B cell (primary cell): ENCODE data around the gene TAS2R16. TPM values are rescaled to one million over a fixed set of nuclear protein-coding genes. Genes with fewer than 3 reads are reported as not detected.

ENCODE experiments used
- ATAC-seq: fragments of 200-7000 bp; cut with Tn5 transposase; one replicate; pipeline ENCODE4 v1.10.0; 2021; ENCODE audit warnings: low read depth, mild to moderate bottlenecking, moderate number of reproducible peaks, moderate library complexity
- CTCF ChIA-PET: fragments of 350-600 bp; sonication (Branson Sonifier 250); formaldehyde crosslinking; loops from one replicate; lab custom pipeline; 2021; ENCODE audit warnings: antibody characterized with exemption, inconsistent platforms; lab: Charles Lee
- POLR2A ChIA-PET: fragments of 350-600 bp; sonication (Branson Sonifier 250); formaldehyde crosslinking; loops from one replicate; lab custom pipeline; 2021; ENCODE audit warnings: antibody characterized with exemption; lab: Charles Lee
- DNase-seq: peaks from one replicate; pipeline ENCODE4 v3.0.0; 2013
- H2AFZ ChIP-seq: 2 replicates; pipeline ENCODE4 v1.6.1; 2012; ENCODE audit warnings: mild to moderate bottlenecking, low read depth, low read length; ENCODE audit not compliant: insufficient read depth, poor library complexity, severe bottlenecking
- H3K27ac ChIP-seq, 2 donors: 1 replicate in 1 of 2; 2 replicates in 1 of 2; pipeline ENCODE4 v1.5.1; 2012 to 2013; ENCODE audit warnings: low read length in 2 of 2, mild to moderate bottlenecking in 2 of 2, moderate library complexity in 1 of 2
- H3K27me3 ChIP-seq, 4 experiments: fragments of 200-600 bp in 1 of 4; sonication (generic) in 1 of 4; replicated peaks in 1 of 4; 1 replicate in 2 of 4; 2 replicates in 2 of 4; pipeline versions ENCODE4 v1.6.1 to v1.7.0; 2013 to 2016; ENCODE audit warnings: low read length in 3 of 4, mild to moderate bottlenecking in 2 of 4, mixed read lengths in 1 of 4, moderate library complexity in 1 of 4; ENCODE audit not compliant: insufficient read depth in 4 of 4, control insufficient read depth in 3 of 4; ENCODE audit errors: control extremely low read depth in 1 of 4
- H3K36me3 ChIP-seq, 2 experiments: replicated peaks in 1 of 2; 1 replicate in 1 of 2; 2 replicates in 1 of 2; pipeline versions ENCODE4 v1.6.1 to v1.7.1; 2013; ENCODE audit warnings: low read length in 1 of 2; ENCODE audit not compliant: insufficient read depth in 2 of 2, control insufficient read depth in 1 of 2; ENCODE audit errors: control extremely low read depth in 1 of 2, extremely low read depth in 1 of 2
- H3K4me1 ChIP-seq, 2 donors: fragments of 200-600 bp in 1 of 2; sonication (generic) in 1 of 2; 1 replicate in 1 of 2; 2 replicates in 1 of 2; pipeline versions ENCODE4 v1.5.1 to v1.6.1; 2013 to 2017; ENCODE audit warnings: low read length in 2 of 2; ENCODE audit not compliant: control insufficient read depth in 2 of 2, insufficient read depth in 2 of 2
- H3K4me2 ChIP-seq: replicated peaks from 2 replicates; pipeline ENCODE3; 2012; ENCODE audit warnings: mild to moderate bottlenecking, low read depth, low read length; ENCODE audit not compliant: poor library complexity, severe bottlenecking
- H3K4me3 ChIP-seq, 5 experiments: fragments of 200-600 bp in 1 of 5; sonication (generic) in 1 of 5; 1 replicate in 3 of 5; 2 replicates in 2 of 5; pipeline versions ENCODE4 v1.5.1 to v1.7.0; 2011 to 2016; ENCODE audit warnings: low read length in 4 of 5, mild to moderate bottlenecking in 4 of 5, low read depth in 2 of 5, control low read depth in 1 of 5, moderate library complexity in 1 of 5; ENCODE audit not compliant: insufficient read depth in 1 of 5; ENCODE audit errors: control extremely low read depth in 1 of 5, extremely low read depth in 1 of 5
- H3K79me2 ChIP-seq: fragments of 200-600 bp; sonication (generic); one replicate; pipeline ENCODE4 v1.6.0; 2016; ENCODE audit warnings: low read length; ENCODE audit not compliant: control insufficient read depth, insufficient read depth
- H3K9ac ChIP-seq: fragments of 200-600 bp; sonication (generic); 2 replicates; pipeline ENCODE4 v1.6.1; 2017; ENCODE audit warnings: mild to moderate bottlenecking, low read length, moderate library complexity
- H3K9me3 ChIP-seq, 3 donors: one replicate each; pipeline versions ENCODE4 v1.6.1 to v1.7.1; 2013; ENCODE audit warnings: low read length in 2 of 3; ENCODE audit not compliant: control insufficient read depth in 2 of 3, insufficient read depth in 1 of 3; ENCODE audit errors: control extremely low read depth in 1 of 3
- H4K20me1 ChIP-seq: 2 replicates; pipeline ENCODE4 v1.6.0; 2012; ENCODE audit warnings: mild to moderate bottlenecking, low read length; ENCODE audit not compliant: insufficient read depth, control insufficient read depth, poor library complexity, severe bottlenecking
- H3K27ac Mint-ChIP-seq: one replicate; pipeline ENCODE4 v1.8.0; 2021; ENCODE audit warnings: mixed read lengths
- H3K27me3 Mint-ChIP-seq: one replicate; pipeline ENCODE4 v1.8.0; 2021; ENCODE audit warnings: mixed read lengths
- H3K4me1 Mint-ChIP-seq: one replicate; pipeline ENCODE4 v1.8.0; 2021; ENCODE audit warnings: mixed read lengths
- H3K4me3 Mint-ChIP-seq: one replicate; pipeline ENCODE4 v1.8.0; 2021; ENCODE audit warnings: mixed read lengths
- H3K9me3 Mint-ChIP-seq: one replicate; pipeline ENCODE4 v1.8.0; 2022; ENCODE audit warnings: mixed read lengths; ENCODE audit not compliant: insufficient read depth
- EZH2 ChIP-seq: IDR thresholded peaks from 2 replicates; pipeline ENCODE4 v1.6.1; 2012; ENCODE audit warnings: borderline replicate concordance, low read depth, mild to moderate bottlenecking, moderate library complexity, low read length; ENCODE audit not compliant: insufficient read depth, poor library complexity, severe bottlenecking
- WGBS: methylation state at CpG from one replicate; pipeline ENCODE4 v1.1.5; 2013; ENCODE audit warnings: missing lambda C conversion rate; ENCODE audit not compliant: insufficient coverage; 5-methylcytosine and 5-hydroxymethylcytosine counted together
- intact Hi-C: fragments of 100-400 bp; cut with micrococcal nuclease; formaldehyde crosslinking; loops from one replicate; pipeline ENCODE4 v1.10.0; 2022
- polyA plus RNA-seq: library from polyadenylated mRNA; depleted of rRNA; stranded (reverse); fragments of >200 nt; gene quantifications from 2 replicates; pipeline ENCODE4 v1.2.3, GENCODE V29; 2012
- total RNA-seq, 2 donors: library from RNA; stranded (reverse); fragments of 120-200 nt in 1 of 2; gene quantifications; 1 replicate in 1 of 2; 2 replicates in 1 of 2; pipeline versions ENCODE4 v1.2.3 to v1.2.4, GENCODE V29; 2013 to 2022
- TF ChIP-seq, protein P1 (sequence below): fragments of 200-600 bp; IDR thresholded peaks from one replicate; pipeline ENCODE4 v1.8.0; 2022; ENCODE audit warnings: antibody characterized with exemption, mild to moderate bottlenecking

Gene TAS2R16
- total and polyA plus RNA-seq, 2 donors (not counting 1 experiment from before 2014, with no cell fraction given) = not detected

DNA sequence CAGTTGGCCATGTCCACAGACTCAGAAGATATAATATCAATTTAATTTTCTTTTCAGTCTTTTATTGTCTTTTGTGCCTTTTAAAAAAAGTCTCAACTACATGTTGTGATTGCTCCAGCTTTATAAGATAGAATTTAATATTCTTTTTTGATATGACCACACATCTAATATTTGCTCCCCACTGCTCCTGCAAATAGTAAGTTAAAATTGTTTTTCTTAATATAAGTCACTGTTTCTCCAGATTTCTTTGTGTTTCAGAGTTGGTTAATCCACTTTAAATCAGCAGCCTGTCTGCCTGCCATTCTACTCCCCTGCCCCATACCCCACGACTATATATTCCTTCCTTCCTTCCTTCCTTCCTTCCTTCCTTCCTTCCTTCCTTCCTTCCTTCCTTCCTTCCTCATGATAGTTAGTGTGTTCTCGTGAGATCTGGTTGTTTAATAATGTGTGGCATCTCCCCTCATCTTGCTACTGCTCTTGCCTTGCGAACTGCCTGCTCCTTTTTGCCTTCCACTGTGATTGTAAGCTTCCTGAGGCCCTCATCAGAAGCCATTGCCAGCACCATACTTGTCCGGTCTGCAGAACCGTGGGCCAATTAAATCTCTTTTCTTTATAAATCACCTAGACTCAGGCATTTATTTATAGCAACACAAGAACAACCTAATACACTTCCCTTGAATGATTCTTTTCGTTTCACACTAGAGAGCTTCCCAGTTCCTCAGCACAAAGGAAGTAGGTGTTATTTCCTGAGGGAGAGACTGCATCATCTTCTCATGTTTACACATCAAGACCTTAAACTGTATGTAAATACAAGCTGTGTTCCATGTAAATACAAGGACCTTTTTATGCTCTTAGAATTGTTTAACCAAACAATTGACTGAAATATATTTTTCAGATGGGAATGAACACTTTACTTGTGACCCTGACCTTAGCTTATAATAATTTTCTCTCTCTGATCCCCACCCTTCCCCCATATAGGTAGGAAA lies 24.5 kb downstream of the TAS2R16 start:
- Mint-ChIP-seq H3K27ac (no peak overlapping the region), H3K4me1 (no peaks in the 10 kb centered on the region), H3K9me3 (no peaks in the 10 kb centered on the region), H3K4me3 (no peak overlapping the region), H3K27me3 (no peaks in the 10 kb centered on the region)
- no peak overlapping the region for H3K4me3 ChIP-seq
- no peaks in the 10 kb centered on the region for H4K20me1 ChIP-seq
- ChIA-PET POLR2A (no interaction called here), CTCF (no interaction called here)
- H3K9ac ChIP-seq = no peak overlapping the region
- H3K27ac ChIP-seq = no peak overlapping the region
- H3K36me3 ChIP-seq = no peaks in the 10 kb centered on the region
- no peak for ATAC-seq
- no peaks in the 10 kb centered on the region for H3K27me3 ChIP-seq
- 68% methylated on average over 2 of the region's 6 CpGs for WGBS
- no peaks in the 10 kb centered on the region for H3K79me2 ChIP-seq
- no peak overlapping the region for H2AFZ ChIP-seq
- no peak for DNase-seq
- H3K9me3 ChIP-seq = no peaks in the 10 kb centered on the region
- intact Hi-C loops = no loop called here
- TF ChIP-seq, protein P1, sequence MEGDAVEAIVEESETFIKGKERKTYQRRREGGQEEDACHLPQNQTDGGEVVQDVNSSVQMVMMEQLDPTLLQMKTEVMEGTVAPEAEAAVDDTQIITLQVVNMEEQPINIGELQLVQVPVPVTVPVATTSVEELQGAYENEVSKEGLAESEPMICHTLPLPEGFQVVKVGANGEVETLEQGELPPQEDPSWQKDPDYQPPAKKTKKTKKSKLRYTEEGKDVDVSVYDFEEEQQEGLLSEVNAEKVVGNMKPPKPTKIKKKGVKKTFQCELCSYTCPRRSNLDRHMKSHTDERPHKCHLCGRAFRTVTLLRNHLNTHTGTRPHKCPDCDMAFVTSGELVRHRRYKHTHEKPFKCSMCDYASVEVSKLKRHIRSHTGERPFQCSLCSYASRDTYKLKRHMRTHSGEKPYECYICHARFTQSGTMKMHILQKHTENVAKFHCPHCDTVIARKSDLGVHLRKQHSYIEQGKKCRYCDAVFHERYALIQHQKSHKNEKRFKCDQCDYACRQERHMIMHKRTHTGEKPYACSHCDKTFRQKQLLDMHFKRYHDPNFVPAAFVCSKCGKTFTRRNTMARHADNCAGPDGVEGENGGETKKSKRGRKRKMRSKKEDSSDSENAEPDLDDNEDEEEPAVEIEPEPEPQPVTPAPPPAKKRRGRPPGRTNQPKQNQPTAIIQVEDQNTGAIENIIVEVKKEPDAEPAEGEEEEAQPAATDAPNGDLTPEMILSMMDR = no peak
- no peak for TF ChIP-seq EZH2
- H3K4me1 ChIP-seq = no peaks in the 10 kb centered on the region
- no peak overlapping the region for H3K4me2 ChIP-seq

DNA sequence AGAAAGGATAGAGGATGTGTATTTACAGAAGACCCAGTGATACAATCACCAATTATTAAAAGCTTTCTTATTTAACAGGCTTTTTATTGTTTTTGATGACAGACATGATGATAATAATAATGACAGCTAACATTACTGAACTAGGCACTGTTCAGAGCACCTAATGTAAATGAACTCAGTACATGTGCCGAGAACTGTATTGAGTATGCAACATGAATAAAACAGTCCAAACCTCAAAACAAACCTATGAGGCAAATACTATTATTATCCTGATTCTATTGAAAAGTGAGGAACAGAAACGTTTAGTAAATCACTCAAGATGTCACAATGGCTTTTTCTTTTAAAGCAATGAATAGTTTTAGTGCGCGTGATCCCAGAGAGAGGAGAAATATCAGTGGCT lies 27.1 kb downstream of the TAS2R16 start:
- Mint-ChIP-seq H3K27ac (no peak overlapping the region), H3K27me3 (no peaks in the 10 kb centered on the region), H3K4me1 (no peaks in the 10 kb centered on the region), H3K9me3 (no peaks in the 10 kb centered on the region), H3K4me3 (no peak overlapping the region)
- ATAC-seq = no peak
- CTCF ChIA-PET = no interaction called here
- no CpG with 5 or more reads among the region's 4 CpGs for WGBS
- TF ChIP-seq EZH2 = no peak
- TF ChIP-seq, protein P1 = no peak
- POLR2A ChIA-PET = no interaction called here
- Histone ChIP-seq H3K4me1 (no peaks in the 10 kb centered on the region), H3K79me2 (no peaks in the 10 kb centered on the region), H4K20me1 (no peaks in the 10 kb centered on the region), H3K4me3 (no peak overlapping the region), H3K27ac (no peak overlapping the region), H3K27me3 (no peaks in the 10 kb centered on the region), H3K9me3 (no peaks in the 10 kb centered on the region), H2AFZ (no peak overlapping the region), H3K9ac (no peak overlapping the region), H3K4me2 (no peak overlapping the region), H3K36me3 (no peaks in the 10 kb centered on the region)
- intact Hi-C loops = no loop called here
- no peak for DNase-seq
